AG04450 (cell line): ENCODE measurements around the gene MAGEA6. TPM values are rescaled to one million over a fixed set of nuclear protein-coding genes. Genes with fewer than 3 reads are reported as not detected.

Experiments used
- CTCF ChIA-PET: fragments of 300-600, 350-600 bp; formaldehyde crosslinking; extraction: SDS; loops from one replicate; lab custom pipeline; 2022; ENCODE audit warnings: antibody characterized with exemption, inconsistent platforms; lab: Charles Lee
- POLR2A ChIA-PET: fragments of 350-600 bp; formaldehyde crosslinking; extraction: SDS; loops from one replicate; lab custom pipeline; 2021; ENCODE audit warnings: antibody characterized with exemption, inconsistent platforms; lab: Yijun Ruan, JAX
- DNase-seq: peaks from one replicate; pipeline ENCODE4 v3.0.0-alpha.2; 2011; ENCODE audit warnings: low read depth, low spot score
- H3K27ac ChIP-seq: one replicate; pipeline ENCODE4 v1.5.1; 2012; ENCODE audit warnings: low read depth, low read length, control low read depth
- H3K27me3 ChIP-seq: one replicate; pipeline ENCODE4 v1.6.0; 2012; ENCODE audit warnings: low read length; ENCODE audit not compliant: control insufficient read depth, insufficient read depth
- H3K4me3 ChIP-seq: 2 replicates; pipeline ENCODE4 v1.5.1; 2011; ENCODE audit warnings: mild to moderate bottlenecking, low read depth, low read length, control low read depth
- H3K9me3 ChIP-seq: 2 replicates; pipeline ENCODE4 v1.5.1; 2012; ENCODE audit warnings: low read length; ENCODE audit not compliant: control insufficient read depth, insufficient read depth
- CTCF ChIP-seq: IDR thresholded peaks from 2 replicates; pipeline ENCODE4 v1.5.1; 2011; ENCODE audit warnings: low read depth, low read length, control low read depth, inconsistent platforms
- polyA plus RNA-seq: library from polyadenylated mRNA; depleted of rRNA; stranded (reverse); fragments of >200 nt; gene quantifications from 2 replicates; pipeline ENCODE4 v1.2.3, GENCODE V29; 2011; rRNA removed

Gene MAGEA6
- polyA plus RNA-seq, 1 experiment, result not detected

GRCh38 chrX:152733261-152733975, 36.1 kb downstream of the MAGEA6 start, which contains the start of the genes CSAG1 and MAGEA12:
CSAG1 (minus strand) TSS chrX:152733721; CDS start chrX:152732460, 1,261 bp downstream.
MAGEA12 (plus strand) TSS chrX:152733757; CDS start chrX:152736162, 2,405 bp downstream.
- ChIA-PET CTCF (no interaction called here), POLR2A (no interaction called here)

GRCh38 chrX:152725409-152725808, 44.1 kb downstream of the MAGEA6 start:
- Histone ChIP-seq H3K9me3 (no peaks in the 10 kb centered on the region), H3K4me3 (no peak overlapping the region), H3K27ac (no peak overlapping the region), H3K27me3 (no peaks in the 10 kb centered on the region)
- no peak for TF ChIP-seq CTCF
- CTCF ChIA-PET, result no interaction called here
- POLR2A ChIA-PET, result no interaction called here
- DNase-seq, result no peak

More at GRCh38 chrX:152733261-152733975, 36.1 kb downstream of the MAGEA6 start, which contains the start of the genes CSAG1 and MAGEA12:
- no peaks in the 10 kb centered on the region for H3K27me3 ChIP-seq
- no peak for DNase-seq
- no peak within 1 kb of the TSS for H3K27ac ChIP-seq
- no peaks in the 10 kb centered on the region for H3K9me3 ChIP-seq
- no peak within 1 kb of the TSS for H3K4me3 ChIP-seq
- TF ChIP-seq CTCF, result no peak

Other genes starting within 250 kb of the MAGEA6 start
- gene GABRQ, start 131.8 kb downstream of the MAGEA6 start, polyA plus RNA-seq, result 0.05 TPM in 2 replicates
- gene MAGEA3, start 70.9 kb downstream of the MAGEA6 start, polyA plus RNA-seq, result not detected in 2 replicates
- not detected in 2 replicates for gene CSAG2, start 60.4 kb downstream of the MAGEA6 start, polyA plus RNA-seq
- gene MAGEA2B, start 55.1 kb downstream of the MAGEA6 start, polyA plus RNA-seq, result not detected in 2 replicates
- gene CSAG1, start 36.0 kb downstream of the MAGEA6 start, polyA plus RNA-seq, result not detected in 2 replicates
- not detected in 2 replicates for gene MAGEA12, start 35.9 kb downstream of the MAGEA6 start, polyA plus RNA-seq
- not detected in 2 replicates for gene MAGEA2, start 15.8 kb downstream of the MAGEA6 start, polyA plus RNA-seq
- gene CSAG3, start 10.5 kb downstream of the MAGEA6 start, polyA plus RNA-seq, result not detected in 2 replicates
- gene CETN2, start 61.1 kb upstream of the MAGEA6 start, polyA plus RNA-seq, result 53.8 and 70.9 TPM in 2 replicates
- 19.6 and 21.0 TPM in 2 replicates for gene NSDHL, start 61.4 kb upstream of the MAGEA6 start, polyA plus RNA-seq
- gene ZNF185, start 128.4 kb upstream of the MAGEA6 start, polyA plus RNA-seq, result 8.7 and 10.3 TPM in 2 replicates
- not detected in 2 replicates for gene PNMA5, start 224.4 kb upstream of the MAGEA6 start, polyA plus RNA-seq